Activated CD4-positive, alpha-beta T cell treated with anti-CD3 and anti-CD28 coated beads for 48 hours (primary cell): Measurements from ENCODE around the gene RABL6.
A peak's percentile ranks its signal among the peaks of the same experiment; 100 is the strongest.

Experiments
- DNase-seq: peaks from one replicate; pipeline ENCODE4 v3.0.0-alpha.2; 2020

Gene RABL6

GRCh38 chr9:136849038-136849959 is 41.6 kb downstream of the RABL6 start, which contains the start of gene PHPT1:
PHPT1 (plus strand) TSS chr9:136849409; CDS start chr9:136849431, 22 bp downstream.
- peak; percentile 98 for DNase-seq

- DNase-seq: no peak
Measured at GRCh38 chr9:136849960-136850865, 42.5 kb downstream of the RABL6 start.

DNA sequence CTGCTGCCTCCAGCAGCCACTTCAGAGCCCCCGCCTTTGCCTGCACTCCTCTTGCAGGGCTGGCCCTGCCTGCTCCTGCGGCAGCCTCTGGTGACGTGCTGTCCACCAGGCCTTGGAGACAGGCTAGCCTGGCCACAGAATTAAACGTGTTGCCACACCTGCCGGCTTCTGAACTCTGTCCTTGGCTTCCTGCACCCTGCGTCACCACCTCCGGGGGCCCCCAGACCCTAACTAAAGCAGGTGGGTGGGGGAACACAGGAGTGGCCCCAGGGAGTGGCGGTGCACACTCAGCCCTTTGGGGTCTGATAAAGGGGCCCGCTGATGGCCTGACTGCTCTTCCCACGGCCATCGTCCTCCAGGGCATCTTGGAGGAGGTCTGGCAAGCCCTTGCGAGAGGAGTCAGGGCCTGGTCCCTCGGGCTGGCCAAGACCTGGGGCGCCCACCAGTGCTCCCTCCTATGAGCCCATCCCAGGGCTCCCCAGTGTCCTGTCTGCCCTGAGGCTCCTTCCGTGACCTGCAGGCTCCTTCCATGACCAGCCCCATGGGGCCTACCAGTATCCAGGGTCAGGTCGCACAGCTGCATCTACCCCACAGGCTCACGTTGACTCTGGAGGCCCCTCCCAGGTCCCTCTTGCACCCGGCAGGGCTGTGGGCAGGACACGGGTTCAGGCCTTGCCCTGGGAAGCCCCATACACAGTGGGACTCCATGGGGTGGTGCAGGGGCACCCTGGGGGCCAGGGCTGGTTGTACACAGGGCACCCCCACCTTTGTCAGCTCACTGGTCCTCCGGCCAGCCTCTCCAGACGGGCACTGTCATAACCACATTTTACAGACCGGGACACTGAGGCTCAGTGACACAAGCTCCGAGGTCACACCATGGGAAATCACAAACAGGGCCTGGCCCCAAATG is 43.4 kb downstream of the RABL6 start:
- no peak for DNase-seq

- DNase-seq: no peak
Measured at GRCh38 chr9:136851941-136852663, 44.4 kb downstream of the RABL6 start, which contains the start of gene MAMDC4. MAMDC4 (plus strand) TSS chr9:136852346; CDS start chr9:136852417, 71 bp downstream.

GRCh38 chr9:136852664-136853595 is 45.2 kb downstream of the RABL6 start:
- DNase-seq: no peak

DNA sequence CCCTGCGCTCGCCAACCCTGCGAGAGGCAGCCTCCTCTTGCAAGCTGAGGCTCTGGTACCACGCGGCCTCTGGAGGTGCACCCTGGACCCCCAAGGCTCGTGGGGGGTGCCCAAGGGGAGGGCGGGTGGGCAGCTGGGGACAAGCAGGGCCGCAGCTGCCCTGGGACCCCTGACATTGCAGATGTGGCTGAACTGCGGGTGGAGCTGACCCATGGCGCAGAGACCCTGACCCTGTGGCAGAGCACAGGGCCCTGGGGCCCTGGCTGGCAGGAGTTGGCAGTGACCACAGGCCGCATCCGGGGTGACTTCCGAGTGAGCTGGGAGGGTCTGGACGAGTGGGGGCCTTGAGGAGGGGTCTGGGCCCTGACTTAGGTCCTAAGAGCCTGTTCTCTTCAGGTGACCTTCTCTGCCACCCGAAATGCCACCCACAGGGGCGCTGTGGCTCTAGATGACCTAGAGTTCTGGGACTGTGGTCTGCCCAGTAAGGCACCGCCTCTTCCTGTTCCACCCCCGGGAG is 45.9 kb downstream of the RABL6 start:
- DNase-seq: no peak

GRCh38 chr9:136854113-136854841 is 46.5 kb downstream of the RABL6 start:
- DNase-seq: no peak

GRCh38 chr9:136854842-136855460 is 47.2 kb downstream of the RABL6 start:
- DNase-seq: no peak

DNA sequence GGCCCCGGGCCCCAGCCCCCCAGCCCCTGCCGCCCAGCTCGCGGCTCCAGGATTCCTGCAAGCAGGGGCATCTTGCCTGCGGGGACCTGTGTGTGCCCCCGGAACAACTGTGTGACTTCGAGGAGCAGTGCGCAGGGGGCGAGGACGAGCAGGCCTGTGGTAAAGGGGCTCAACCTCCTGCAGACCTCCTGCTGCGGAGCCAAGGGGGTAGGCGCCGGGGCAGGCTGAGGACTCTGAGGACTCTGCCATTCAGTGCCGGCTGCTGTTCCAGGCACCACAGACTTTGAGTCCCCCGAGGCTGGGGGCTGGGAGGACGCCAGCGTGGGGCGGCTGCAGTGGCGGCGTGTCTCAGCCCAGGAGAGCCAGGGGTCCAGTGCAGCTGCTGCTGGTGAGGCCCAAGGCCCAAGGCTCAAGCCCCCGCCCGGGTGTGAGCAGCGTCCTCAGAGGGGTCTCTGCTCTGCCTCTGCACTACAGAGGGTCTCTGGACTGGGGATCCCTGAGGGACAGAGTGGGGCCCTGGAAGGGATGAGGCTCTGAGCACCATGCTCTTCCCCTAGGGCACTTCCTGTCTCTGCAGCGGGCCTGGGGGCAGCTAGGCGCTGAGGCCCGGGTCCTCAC is 47.8 kb downstream of the RABL6 start:
- no peak for DNase-seq

- DNase-seq: no peak
Measured at GRCh38 chr9:136856079-136856476, 48.3 kb downstream of the RABL6 start.

GRCh38 chr9:136856541-136857141 is 48.9 kb downstream of the RABL6 start:
- no peak for DNase-seq

DNA sequence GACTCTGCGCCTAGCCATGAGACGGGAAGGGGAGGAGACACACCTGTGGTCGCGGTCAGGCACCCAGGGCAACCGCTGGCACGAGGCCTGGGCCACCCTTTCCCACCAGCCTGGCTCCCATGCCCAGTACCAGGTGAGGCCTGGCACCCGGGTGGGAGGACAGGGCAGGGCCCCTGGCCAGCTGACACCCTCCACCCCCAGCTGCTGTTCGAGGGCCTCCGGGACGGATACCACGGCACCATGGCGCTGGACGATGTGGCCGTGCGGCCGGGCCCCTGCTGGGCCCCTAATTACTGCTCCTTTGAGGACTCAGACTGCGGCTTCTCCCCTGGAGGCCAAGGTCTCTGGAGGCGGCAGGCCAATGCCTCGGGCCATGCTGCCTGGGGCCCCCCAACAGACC is 49.4 kb downstream of the RABL6 start:
- DNase-seq: no peak

DNA sequence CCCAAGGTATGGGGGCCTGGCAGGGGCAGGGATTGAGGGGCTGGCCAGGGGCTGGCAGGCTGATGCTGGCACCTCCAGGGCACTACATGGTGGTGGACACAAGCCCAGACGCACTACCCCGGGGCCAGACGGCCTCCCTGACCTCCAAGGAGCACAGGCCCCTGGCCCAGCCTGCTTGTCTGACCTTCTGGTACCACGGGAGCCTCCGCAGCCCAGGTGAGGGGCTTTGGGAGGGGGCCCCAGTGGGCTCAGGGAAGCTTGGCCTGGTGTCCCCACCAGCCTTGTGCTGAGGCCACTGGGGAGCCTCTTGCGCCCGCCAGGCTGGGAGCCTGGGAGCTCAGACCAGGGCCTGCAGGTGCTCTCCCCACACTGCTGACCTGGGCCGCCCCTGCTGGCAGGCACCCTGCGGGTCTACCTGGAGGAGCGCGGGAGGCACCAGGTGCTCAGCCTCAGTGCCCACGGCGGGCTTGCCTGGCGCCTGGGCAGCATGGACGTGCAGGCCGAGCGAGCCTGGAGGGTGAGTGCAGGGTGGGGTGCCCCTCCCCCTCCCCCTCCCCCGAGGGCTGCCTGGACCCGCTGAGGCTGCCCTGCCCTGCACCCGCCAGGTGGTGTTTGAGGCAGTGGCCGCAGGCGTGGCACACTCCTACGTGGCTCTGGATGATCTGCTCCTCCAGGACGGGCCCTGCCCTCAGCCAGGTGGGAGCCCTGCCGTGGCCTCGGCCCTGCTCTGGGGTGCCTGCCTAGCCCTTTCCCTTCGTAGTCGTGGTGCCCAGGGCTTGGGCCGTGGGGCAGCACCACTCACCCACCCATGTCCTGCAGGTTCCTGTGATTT is 50.0 kb downstream of the RABL6 start:
- DNase-seq: no peak

DNA sequence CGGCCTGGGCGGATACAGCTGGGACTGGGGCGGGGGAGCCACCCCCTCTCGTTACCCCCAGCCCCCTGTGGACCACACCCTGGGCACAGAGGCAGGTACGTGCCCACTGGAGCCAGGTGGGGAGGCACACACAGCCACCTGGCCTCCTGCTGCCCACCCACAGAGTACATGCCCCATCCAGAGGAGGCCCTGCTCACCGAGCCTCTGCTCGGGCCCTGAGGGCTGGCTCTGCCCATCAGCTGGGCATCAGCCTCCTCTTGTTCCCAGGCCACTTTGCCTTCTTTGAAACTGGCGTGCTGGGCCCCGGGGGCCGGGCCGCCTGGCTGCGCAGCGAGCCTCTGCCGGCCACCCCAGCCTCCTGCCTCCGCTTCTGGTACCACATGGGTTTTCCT is 50.7 kb downstream of the RABL6 start:
- DNase-seq: no peak

DNA sequence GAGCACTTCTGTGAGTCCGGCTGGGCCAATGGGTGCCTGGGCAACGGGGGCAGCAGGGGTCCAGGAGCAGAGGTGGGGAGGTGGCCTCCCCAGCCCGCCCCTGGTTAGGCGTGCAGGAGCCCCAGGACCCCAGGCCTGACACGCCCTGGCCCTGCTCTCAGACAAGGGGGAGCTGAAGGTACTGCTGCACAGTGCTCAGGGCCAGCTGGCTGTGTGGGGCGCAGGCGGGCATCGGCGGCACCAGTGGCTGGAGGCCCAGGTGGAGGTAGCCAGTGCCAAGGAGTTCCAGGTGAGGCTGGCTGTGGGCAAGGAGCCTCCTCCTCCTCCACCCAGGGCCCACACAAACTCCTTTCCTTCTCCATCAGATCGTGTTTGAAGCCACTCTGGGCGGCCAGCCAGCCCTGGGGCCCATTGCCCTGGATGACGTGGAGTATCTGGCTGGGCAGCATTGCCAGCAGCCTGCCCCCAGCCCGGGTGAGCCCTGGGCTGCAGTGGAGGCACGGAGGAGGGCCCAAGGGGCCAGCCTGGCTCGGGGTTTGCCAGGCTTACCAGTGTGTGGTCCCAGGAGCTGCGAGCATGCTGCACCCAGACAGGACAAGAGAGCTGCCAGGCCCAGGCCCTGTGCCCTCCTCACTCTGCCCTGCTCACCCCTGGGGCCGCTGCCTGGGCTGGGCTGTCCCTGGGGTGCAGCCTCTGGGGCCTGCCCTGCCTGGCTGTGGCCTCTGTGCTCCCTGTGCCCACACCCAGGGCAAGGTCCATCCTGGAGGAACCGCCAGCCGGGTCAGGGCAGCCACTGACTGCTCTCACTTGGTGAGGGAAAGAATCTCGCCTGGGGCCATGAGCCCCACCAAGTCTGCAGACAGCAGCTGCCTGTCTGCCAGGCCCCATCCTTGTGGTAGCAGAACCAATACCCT is 51.4 kb downstream of the RABL6 start:
- DNase-seq: no peak

GRCh38 chr9:136860529-136860928 is 52.8 kb downstream of the RABL6 start:
- DNase-seq: no peak
